Superior temporal gyrus (tissue), 1 donor: ENCODE measurements around the gene OVAAL.

ENCODE experiments used
- DNase-seq: peaks from one replicate; pipeline ENCODE4 v3.0.0-alpha.2; 2016; ENCODE audit errors: extremely low spot score

The OVAAL gene

DNA sequence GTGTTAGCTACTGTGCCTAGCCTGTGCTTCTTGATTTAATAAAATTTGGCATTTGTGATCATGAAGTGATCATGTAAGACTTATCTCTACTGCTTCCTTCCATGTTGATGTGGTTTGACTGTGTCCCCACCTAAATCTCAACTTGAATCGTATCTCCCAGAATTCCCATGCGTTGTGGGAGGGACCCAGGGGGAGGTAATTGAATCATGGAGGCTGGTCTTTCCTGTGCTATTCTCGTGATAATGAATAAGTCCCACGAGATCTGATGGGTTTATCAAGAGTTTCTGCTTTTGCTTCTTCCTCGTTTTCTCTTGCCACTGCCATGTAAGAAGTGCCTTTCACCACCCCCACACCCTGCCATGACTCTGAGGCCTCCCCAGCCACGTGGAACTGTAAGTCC is at the start of gene OVAAL:
OVAAL (plus strand) TSS at position 301 of the 400 bp plus-strand sequence.
- DNase-seq = no peak

DNA sequence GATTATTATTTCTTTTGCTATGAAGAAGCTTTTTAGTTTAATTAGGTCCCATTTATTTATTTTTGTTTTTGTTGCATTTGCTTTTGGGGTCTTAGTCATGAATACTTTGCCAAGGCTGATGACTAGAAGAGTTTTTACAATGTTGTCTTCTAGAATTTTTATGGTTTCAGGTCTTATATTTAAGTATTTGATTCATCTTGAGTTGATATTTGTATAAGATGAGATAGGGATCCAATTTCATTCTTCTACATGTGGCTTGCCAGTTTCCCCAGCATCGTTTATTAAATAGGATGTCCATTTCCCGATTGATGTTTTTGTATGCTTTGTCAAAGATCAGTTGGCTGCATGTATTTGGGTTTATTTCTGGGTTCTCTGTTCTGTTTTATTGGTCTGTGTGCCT is 47.9 kb upstream of the OVAAL start:
- DNase-seq = no peak

- no peak for DNase-seq
These were observed 45.2 kb upstream of the OVAAL start for GRCh38 chr1:180513531-180513930.

GRCh38 chr1:180515364-180515763 is 43.4 kb upstream of the OVAAL start:
- no peak for DNase-seq

DNA sequence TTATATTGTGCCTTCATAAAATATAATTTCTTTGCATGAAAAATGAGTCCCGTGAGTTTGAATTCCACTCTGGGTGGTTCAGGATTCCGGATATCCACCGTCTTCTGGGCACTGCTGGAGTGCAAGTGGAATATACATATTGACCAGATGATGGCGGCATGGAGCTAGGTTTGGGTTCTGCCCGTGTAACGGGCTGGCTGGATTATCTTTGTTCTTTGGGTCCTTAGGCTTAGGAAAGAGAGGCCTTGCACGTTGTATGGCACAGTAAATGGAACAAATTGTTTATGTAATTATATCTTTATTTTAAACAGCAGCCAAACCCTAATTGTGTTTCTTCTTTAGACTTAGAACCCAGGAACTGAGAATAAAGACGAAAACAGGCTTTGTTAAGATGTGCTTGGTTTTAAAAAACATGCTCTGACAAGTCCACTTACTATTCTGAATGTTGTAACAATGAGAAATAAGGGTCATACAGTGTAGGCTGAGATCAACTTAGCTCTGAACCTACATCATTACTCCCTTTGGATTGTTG is 42.8 kb upstream of the OVAAL start:
- DNase-seq = peak; percentile 93

DNA sequence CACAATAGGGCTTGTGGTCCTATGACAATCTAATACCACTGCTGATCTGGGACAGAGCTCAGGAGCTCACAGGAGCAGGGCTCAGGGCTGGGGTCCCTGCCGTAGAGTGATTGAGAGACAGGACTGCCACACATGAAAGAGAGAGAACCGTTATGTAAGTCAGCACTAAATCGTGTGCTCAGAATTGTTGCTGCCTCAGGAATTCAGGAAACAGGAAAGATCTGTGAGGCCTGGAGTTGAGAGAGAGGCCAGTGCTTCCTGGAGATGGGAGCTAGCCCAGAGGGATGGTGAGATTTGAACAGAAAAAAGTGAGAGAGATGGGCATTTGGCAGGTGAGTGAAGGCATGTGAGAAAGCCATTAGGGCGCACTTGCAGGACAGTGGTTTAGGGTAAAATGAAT is 38.9 kb upstream of the OVAAL start:
- DNase-seq = no peak

DNA sequence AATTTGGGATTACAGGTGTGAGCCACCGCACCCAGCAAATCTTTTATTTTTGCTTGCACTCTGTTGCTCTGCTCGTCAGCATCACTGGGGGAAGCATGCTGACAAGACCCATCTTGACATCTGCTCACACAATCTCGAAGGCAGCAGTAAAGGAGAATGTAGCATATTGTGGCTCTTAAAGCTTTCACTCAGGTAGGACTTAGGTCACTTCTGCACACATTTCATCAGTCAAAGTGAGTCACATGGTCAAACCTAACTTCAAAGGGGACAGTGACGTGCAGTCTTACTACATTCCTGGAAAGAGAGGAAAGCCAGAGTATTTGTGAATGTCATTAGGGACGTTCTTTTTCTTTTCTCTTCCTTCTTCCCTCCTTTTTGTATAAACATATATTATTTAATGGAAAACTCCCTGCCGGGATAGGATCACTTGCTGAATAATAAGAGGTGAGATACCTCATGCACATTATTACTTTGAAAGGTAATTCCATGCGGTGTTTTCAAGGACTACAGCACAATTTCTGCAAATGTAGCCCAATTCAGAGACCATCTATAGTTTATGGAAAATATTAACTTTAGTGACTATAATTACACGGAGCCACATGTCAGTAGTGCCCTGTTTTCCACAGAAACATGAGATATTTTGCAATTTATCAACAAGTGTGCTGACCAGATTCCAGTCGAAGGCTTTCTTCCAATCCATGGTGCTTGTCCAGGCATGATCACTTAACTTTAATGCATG is 37.1 kb upstream of the OVAAL start:
- no peak for DNase-seq

- no peak for DNase-seq
These were observed 36.6 kb upstream of the OVAAL start for GRCh38 chr1:180522213-180522515.

DNA sequence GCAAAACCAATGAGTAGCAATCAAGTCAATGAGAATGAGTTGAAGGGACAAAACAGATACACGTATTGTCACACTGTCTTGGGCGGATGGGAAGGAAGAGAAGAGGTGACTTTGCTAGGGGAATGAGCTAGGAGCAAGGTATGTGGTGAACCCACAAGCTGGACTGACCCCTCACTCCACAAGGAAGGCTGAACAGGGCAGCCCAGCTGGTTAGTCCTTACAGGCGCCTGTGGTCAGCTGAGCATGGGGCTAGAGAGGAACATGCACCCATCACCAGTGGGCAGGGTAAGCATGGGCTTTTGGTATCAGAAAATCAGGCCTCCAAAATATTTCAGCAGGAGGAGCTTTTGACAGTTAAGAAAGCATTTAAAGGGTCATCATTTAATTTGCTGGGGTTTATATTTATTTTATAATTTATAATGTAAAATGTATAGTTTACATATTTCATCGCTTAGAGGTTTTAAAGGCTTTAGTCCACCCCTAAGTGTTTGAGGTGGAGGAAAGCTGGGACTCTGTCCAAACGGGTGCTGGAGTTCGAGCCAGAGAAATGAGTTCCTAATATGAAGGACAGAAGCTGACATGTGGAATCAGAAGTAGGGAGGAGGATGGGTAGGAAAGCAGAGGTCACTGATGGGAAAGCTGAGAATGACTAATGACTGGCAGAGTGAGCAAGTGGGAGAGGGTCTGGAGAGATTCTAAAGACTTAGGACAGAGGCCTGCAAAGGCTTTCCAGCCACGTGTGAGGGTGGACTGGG is 34.4 kb upstream of the OVAAL start:
- no peak for DNase-seq

DNA sequence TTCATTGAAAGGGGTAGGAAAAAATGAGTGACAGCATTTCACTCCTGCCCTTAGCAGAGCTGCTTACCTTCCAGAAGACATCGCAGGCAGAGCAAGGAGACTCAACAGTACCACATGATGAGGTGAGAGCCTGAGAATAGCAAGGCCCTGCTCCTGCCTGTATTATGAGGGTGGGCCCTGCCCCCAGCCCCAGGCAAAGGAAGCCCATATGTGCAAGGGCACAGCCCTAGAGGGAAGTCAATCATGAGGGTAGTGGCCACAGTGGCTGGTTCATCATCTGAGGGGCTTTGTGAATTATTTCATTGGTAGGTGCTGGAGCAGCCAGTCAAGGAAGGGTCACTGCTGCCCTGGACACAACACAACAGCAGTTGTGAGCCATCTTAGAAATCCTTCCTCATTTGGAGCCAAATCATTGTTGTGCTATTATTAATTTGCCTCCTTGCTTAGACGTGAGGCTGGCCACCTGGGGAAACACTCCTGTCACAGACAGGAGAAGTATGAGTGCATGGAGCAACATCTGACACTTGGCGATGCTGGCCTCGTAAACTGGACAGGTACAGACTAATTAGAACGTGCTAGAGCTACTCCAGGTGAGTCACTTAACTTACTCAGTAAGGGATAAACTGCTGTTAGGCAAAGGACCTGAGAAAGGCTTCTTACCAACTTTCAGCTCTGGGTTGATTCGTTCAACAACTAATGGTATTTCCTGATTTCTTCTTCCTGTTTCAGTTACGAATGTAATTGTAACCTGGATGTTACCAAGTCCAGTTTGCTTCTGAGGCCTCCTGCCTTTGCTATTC is 33.6 kb upstream of the OVAAL start:
- DNase-seq = no peak

DNA sequence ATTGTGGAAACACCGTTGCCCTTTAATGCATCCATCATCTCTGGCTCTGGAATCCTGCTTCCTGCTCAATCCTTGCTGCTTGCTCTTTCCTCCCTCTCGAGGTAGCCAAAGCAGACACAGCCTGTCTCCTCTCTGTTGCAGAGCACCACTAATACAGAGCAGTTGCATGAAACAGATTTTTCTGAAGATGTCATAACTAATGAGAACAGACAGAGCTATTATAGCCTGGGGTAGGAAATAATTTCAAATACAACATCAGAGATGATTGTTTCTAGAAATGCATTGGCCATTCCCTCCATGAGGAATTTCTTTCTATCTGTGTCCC is 33.1 kb upstream of the OVAAL start:
- DNase-seq = no peak

DNA sequence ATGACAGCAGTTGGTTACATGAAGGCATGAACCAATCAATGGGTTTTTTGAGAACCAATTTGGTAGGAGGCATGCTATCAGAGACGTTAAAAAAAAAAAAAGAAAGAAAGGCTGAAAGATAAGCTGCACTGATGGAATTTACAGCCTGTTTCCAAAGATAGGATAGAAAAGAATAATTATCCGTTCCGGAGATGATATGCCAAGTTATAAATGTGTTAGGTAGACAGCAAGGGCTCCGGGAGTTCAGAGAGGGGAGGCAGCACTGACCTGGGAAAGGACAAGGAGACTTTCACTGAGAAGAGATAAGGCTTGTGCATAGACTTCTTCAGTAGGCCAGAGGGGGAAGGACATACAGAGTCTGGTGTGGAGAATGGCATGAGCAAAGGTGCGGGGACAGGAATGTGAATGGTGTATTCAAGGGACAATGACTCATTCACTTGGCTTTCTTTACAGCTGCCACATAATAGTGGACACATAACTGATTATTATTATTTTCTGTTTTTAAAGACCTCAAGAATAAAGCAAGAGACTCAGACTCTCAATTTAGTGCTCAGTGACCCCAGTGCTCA is 31.6 kb upstream of the OVAAL start:
- DNase-seq = no peak

- no peak for DNase-seq
These were observed 29.8 kb upstream of the OVAAL start for GRCh38 chr1:180528868-180529470.

DNA sequence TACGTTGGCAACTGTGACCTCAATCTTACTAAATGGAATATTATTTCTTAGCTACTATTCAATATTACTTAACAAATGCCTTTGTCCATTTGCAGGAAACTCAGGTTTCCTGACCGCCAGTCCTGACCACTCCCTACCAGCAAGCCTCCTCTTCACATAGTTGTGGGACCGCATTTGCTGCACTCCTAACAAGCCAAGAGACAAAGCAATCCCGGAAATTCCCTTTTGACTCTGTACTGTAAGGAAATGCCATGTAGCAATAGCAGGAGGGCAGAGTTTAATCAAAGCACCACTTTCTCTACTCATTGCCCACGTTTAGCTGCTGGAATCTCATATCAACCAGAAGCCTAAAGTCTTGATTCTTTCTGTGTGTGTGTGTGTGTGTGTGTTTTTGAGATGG is 28.3 kb upstream of the OVAAL start:
- no peak for DNase-seq

DNA sequence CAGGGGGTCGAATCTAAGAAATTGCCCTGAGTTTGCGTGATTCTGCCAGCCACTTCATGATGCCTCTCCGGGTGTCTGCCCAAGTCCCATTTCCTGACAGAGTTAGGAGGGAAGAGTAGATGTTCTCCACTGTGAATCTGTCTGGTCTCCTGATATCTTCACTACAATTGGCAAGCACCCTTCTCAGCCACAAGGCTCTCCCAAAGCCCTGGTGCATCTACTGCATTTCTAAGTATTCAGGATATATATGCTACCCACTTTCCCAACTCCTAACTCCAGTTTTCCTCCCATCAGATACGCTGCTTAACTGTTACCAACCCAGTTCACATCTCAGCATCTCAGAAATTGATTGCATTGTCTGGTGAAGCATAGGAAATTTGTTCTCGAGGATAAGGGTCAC is 25.9 kb upstream of the OVAAL start:
- no peak for DNase-seq

- peak; percentile 86 for DNase-seq
These were observed 25.3 kb upstream of the OVAAL start for GRCh38 chr1:180533266-180533987.

- no peak for DNase-seq
These were observed 24.6 kb upstream of the OVAAL start for GRCh38 chr1:180534214-180534613.

DNA sequence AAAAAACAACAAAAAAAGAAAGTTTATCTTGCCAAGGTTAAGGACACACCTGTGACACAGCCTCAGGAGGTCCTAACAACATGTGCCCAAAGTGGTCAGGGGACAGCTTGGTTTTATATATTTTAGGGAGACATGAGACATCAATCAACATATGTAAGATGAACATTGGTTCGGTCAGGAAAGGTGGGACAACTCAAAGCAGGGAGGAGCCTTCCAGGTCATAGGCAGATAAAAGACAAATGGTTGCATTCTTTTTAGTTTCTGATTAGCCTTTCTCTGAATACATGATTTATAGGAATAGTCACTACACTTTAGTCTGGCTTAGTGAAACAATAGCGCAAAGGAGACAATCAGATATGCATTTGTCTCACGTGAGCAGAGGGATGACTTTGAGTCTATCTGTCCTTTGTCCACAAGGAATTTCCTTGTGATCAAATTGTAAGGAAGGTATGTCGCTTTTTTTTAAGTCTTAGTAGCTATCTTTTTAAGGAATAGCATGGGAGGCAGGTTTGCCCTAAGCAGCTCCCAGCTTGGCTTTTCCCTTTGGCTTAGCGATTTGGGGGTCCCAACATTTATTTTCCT is 23.3 kb upstream of the OVAAL start:
- DNase-seq = no peak

GRCh38 chr1:180536821-180537372 is 21.9 kb upstream of the OVAAL start:
- no peak for DNase-seq

- no peak for DNase-seq
These were observed 19.6 kb upstream of the OVAAL start for GRCh38 chr1:180539136-180539535.
